ENCODE results near the gene NFKBIE.

NFKBIE gene

DNA sequence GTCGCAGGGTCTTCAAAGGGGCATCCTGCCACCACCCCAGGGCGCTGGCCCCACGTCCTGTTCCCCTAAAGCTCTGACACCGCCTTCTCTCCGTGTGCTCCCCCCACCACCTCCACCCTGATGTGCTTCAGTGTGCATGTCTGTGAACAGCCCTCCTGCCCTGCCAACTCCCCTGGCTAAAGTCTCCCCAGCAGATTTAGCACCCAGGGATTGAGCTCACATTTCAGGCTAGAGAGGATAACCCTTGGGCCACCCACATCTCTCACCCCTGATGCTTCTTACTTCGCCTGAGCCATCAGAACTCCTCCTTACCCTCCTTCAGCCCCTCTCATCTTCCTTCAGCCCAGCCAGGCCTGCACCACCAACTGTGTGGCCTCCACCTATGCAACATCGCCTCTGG, 12.4 kb upstream of the NFKBIE start:
- TF ChIP-seq, protein P1, sequence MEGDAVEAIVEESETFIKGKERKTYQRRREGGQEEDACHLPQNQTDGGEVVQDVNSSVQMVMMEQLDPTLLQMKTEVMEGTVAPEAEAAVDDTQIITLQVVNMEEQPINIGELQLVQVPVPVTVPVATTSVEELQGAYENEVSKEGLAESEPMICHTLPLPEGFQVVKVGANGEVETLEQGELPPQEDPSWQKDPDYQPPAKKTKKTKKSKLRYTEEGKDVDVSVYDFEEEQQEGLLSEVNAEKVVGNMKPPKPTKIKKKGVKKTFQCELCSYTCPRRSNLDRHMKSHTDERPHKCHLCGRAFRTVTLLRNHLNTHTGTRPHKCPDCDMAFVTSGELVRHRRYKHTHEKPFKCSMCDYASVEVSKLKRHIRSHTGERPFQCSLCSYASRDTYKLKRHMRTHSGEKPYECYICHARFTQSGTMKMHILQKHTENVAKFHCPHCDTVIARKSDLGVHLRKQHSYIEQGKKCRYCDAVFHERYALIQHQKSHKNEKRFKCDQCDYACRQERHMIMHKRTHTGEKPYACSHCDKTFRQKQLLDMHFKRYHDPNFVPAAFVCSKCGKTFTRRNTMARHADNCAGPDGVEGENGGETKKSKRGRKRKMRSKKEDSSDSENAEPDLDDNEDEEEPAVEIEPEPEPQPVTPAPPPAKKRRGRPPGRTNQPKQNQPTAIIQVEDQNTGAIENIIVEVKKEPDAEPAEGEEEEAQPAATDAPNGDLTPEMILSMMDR (IDR thresholded peaks at IDR 0.05) = no peak
- no peak overlapping the region for H3K4me3 Mint-ChIP-seq
- no peak for DNase-seq
- H3K27ac Mint-ChIP-seq = no peak overlapping the region
- H3K27me3 Mint-ChIP-seq (ENCODE audit: low read depth, poor library complexity) = peaks cover 15% of the 10 kb centered on the region
- H3K36me3 Mint-ChIP-seq (ENCODE audit: low read depth) = no peaks in the 10 kb centered on the region
- H3K4me1 Mint-ChIP-seq = peaks cover 23% of the 10 kb centered on the region
- H3K9me3 Mint-ChIP-seq = no peaks in the 10 kb centered on the region

- peaks cover 27% of the 10 kb centered on the region for H3K4me1 Mint-ChIP-seq
- no peak overlapping the region for H3K4me3 Mint-ChIP-seq
- no peak overlapping the region for H3K27ac Mint-ChIP-seq
- H3K9me3 Mint-ChIP-seq = no peaks in the 10 kb centered on the region
- DNase-seq = no peak
- TF ChIP-seq, protein P1 (IDR thresholded peaks at IDR 0.05) = no peak
- H3K27me3 Mint-ChIP-seq (ENCODE audit: low read depth, poor library complexity) = peaks cover 9% of the 10 kb centered on the region
- no peaks in the 10 kb centered on the region for H3K36me3 Mint-ChIP-seq (ENCODE audit: low read depth)
These were observed 11.6 kb upstream of the NFKBIE start for GRCh38 chr6:44276667-44277640.

DNA sequence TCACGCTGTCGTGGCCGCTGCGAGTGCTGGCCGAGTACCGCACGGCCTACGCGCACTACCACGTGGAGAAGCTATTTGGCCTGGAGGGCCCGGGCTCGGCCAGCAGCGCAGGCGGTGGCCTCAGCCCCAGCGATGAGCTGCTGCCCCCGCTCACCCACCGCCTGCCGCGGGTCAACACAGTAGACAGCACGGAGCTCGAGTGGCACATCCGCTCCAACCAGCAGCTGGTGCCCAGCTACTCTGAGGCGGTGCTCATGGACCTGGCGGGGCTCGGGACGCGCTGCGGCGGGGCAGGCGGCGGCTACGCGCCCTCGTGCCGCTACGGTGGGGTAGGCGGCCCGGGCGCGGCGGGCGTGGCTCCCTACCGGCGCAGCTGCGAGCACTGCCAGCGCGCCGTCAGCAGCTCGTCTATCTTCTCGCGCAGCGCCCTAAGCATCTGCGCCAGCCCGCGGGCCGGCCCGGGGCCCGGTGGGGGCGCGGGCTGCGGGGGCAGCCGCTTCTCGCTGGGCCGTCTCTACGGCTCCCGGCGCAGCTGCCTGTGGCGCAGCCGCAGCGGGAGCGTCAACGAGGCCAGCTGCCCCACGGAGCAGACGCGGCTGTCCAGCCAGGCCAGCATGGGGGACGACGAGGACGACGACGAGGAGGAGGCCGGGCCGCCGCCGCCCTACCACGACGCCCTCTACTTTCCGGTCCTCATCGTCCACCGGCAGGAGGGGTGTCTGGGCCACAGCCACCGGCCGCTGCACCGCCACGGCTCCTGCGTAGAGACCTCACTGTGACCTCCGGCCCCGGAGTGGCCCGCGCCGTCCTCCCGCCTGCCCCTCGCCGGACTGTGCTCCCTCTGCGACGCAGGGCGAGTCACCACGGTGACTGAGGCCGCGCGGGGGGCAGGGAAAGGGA, 10.6 kb upstream of the NFKBIE start:
- Mint-ChIP-seq H3K27ac (no peak overlapping the region), H3K4me3 (no peak overlapping the region), H3K36me3 (ENCODE audit: low read depth) (no peaks in the 10 kb centered on the region), H3K4me1 (peaks cover 37% of the 10 kb centered on the region), H3K9me3 (no peaks in the 10 kb centered on the region), H3K27me3 (ENCODE audit: low read depth, poor library complexity) (peaks cover 7% of the 10 kb centered on the region)
- TF ChIP-seq, protein P1 (IDR thresholded peaks at IDR 0.05) = no peak
- DNase-seq = no peak

DNA sequence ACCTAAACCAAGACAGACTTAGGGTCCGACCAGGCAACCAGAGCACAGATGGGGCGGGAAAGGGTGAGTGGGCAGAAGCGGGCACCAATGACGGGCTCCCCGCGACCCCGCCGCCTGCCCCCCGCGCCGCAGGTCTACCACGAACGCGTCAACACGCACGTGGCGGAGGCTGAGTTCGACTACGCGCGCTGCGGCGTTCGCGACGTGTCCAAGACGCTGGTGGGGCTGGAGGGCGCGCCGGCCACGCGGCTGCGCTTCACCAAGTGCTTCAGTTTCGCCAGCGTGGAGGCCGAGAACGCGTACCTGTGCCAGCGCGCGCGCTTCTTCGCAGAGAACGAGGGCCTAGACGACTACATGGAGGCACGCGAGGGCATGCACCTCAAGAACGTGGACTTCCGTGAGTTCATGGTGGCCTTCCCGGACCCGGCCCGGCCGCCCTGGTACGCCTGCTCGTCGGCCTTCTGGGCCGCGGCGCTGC, 10.0 kb upstream of the NFKBIE start:
- H3K27me3 Mint-ChIP-seq (ENCODE audit: low read depth, poor library complexity) = peaks cover under 1% of the 10 kb centered on the region
- no peaks in the 10 kb centered on the region for H3K36me3 Mint-ChIP-seq (ENCODE audit: low read depth)
- TF ChIP-seq, protein P1 (IDR thresholded peaks at IDR 0.05) = no peak
- no peaks in the 10 kb centered on the region for H3K9me3 Mint-ChIP-seq
- DNase-seq = no peak
- H3K4me1 Mint-ChIP-seq = peaks cover 37% of the 10 kb centered on the region
- no peak overlapping the region for H3K27ac Mint-ChIP-seq
- H3K4me3 Mint-ChIP-seq = no peak overlapping the region

- Mint-ChIP-seq H3K27me3 (ENCODE audit: low read depth, poor library complexity) (peaks cover 11% of the 10 kb centered on the region), H3K36me3 (ENCODE audit: low read depth) (no peaks in the 10 kb centered on the region), H3K27ac (no peak overlapping the region), H3K4me3 (no peak overlapping the region), H3K4me1 (peaks cover 53% of the 10 kb centered on the region), H3K9me3 (no peaks in the 10 kb centered on the region)
- TF ChIP-seq, protein P1 (IDR thresholded peaks at IDR 0.05) = no peak
- no peak for DNase-seq
These were observed 8.3 kb upstream of the NFKBIE start for GRCh38 chr6:44273617-44274016.

Measured in nephron progenitor cell (in vitro differentiated cells).